A673 (cell line): ENCODE results near the gene ATP2B1. TPM values are rescaled to one million over a fixed set of nuclear protein-coding genes. Genes with fewer than 3 reads are reported as not detected.

Source experiments
- BruUV-seq: library from RNA; stranded (reverse); fragments of 400-500 nt; replicated peaks from 2 replicates; lab custom pipeline; 2021; lab: Mats Ljungman, UMichigan
- CTCF ChIA-PET: fragments of 300-600 bp; sonication (Branson Sonifier 250); formaldehyde crosslinking; loops from one replicate; lab custom pipeline; 2022; ENCODE audit warnings: antibody characterized with exemption; lab: Charles Lee
- POLR2A ChIA-PET: fragments of 300-600 bp; sonication (Branson Sonifier 250); formaldehyde crosslinking; loops from one replicate; lab custom pipeline; 2022; ENCODE audit warnings: antibody characterized with exemption; ENCODE audit not compliant: low non-redundant PET; lab: Charles Lee
- DNase-seq: peaks from one replicate; pipeline ENCODE4 v3.0.0-alpha.2; 2015; ENCODE audit warnings: low spot score
- H3K27ac ChIP-seq: fragments of 200-600 bp; sonication (generic); 2 replicates; pipeline ENCODE4 v1.5.1; 2016; ENCODE audit warnings: mixed run types, low read depth, mild to moderate bottlenecking, mixed read lengths, antibody characterized with exemption, low read length; ENCODE audit not compliant: poor library complexity, severe bottlenecking
- H3K27me3 ChIP-seq: fragments of 200-600 bp; sonication (generic); replicated peaks from 2 replicates; pipeline ENCODE4 v1.6.1; 2017; ENCODE audit warnings: mixed run types, low read depth, mild to moderate bottlenecking, mixed read lengths, antibody characterized with exemption, low read length; ENCODE audit not compliant: insufficient read depth, poor library complexity
- H3K36me3 ChIP-seq: fragments of 200-600 bp; sonication (generic); 2 replicates; pipeline ENCODE4 v1.6.1; 2016; ENCODE audit warnings: mixed run types, mild to moderate bottlenecking, mixed read lengths, antibody characterized with exemption, low read length; ENCODE audit not compliant: insufficient read depth, poor library complexity, severe bottlenecking
- H3K4me1 ChIP-seq: fragments of 200-600 bp; sonication (generic); 2 replicates; pipeline ENCODE4 v1.6.1; 2017; ENCODE audit warnings: mixed run types, mild to moderate bottlenecking, mixed read lengths, antibody characterized with exemption, low read length; ENCODE audit not compliant: insufficient read depth, poor library complexity, severe bottlenecking
- H3K4me3 ChIP-seq: fragments of 200-600 bp; sonication (generic); 2 replicates; pipeline ENCODE4 v1.5.1; 2016; ENCODE audit warnings: low read depth, mixed run types, mild to moderate bottlenecking, mixed read lengths, low read length; ENCODE audit not compliant: poor library complexity, severe bottlenecking
- H3K9me3 ChIP-seq: fragments of 200-600 bp; sonication (generic); 2 replicates; pipeline ENCODE4 v1.6.1; 2016; ENCODE audit warnings: mixed run types, low read depth, mild to moderate bottlenecking, mixed read lengths, antibody characterized with exemption, low read length; ENCODE audit not compliant: poor library complexity, severe bottlenecking
- EZH2 ChIP-seq: fragments of 200-600 bp; sonication (generic); IDR thresholded peaks from 2 replicates; pipeline ENCODE4 v1.6.1; 2017; ENCODE audit warnings: borderline replicate concordance, low read depth, mild to moderate bottlenecking, mixed read lengths, antibody characterized with exemption, low read length; ENCODE audit not compliant: poor library complexity, severe bottlenecking
- intact Hi-C: fragments of 100-400 bp; cut with micrococcal nuclease; formaldehyde crosslinking; loops from one replicate; pipeline ENCODE4 v1.10.0; 2022; ENCODE audit not compliant: unreplicated experiment
- total RNA-seq: library from RNA; stranded (reverse); gene quantifications from 2 replicates; pipeline ENCODE4 v1.2.3, GENCODE V29; 2021
- TF ChIP-seq, protein P1 (sequence below): fragments of 300-800, 200-600 bp; sonication (generic); conservative IDR thresholded peaks from 2 replicates; pipeline ENCODE4 v1.5.1; 2017; ENCODE audit warnings: low read depth, mild to moderate bottlenecking, antibody characterized with exemption, low read length, moderate library complexity, mixed read lengths

The ATP2B1 gene
- total RNA-seq, 1 experiment from 2014 or later: 44.2 TPM

DNA sequence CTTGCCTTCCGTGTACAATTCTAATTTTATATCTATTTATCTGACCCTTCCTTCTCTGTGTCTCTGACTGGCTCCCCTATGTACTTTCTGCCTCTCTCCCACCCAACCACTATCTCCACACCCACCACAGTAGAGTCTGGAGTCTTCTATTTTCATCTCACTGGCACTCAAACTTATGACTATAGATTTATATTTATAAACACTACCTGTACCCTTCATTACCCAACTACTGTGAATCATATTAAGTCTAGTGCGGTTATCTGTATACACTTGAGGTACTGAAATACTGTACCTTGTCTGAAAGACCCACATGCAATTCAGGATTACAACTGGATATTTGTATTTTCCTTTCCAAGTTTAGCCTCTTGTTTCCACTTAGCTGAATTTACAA is 36.1 kb downstream of the ATP2B1 start:
- H3K27ac ChIP-seq: no peak overlapping the region
- DNase-seq: no peak
- H3K36me3 ChIP-seq: no peaks in the 10 kb centered on the region
- H3K4me3 ChIP-seq: no peak overlapping the region
- H3K4me1 ChIP-seq: peaks cover 11% of the 10 kb centered on the region
- ChIA-PET CTCF (no interaction called here), POLR2A (no interaction called here)
- no peaks in the 10 kb centered on the region for H3K9me3 ChIP-seq
- no peaks in the 10 kb centered on the region for H3K27me3 ChIP-seq
- TF ChIP-seq, protein P1, sequence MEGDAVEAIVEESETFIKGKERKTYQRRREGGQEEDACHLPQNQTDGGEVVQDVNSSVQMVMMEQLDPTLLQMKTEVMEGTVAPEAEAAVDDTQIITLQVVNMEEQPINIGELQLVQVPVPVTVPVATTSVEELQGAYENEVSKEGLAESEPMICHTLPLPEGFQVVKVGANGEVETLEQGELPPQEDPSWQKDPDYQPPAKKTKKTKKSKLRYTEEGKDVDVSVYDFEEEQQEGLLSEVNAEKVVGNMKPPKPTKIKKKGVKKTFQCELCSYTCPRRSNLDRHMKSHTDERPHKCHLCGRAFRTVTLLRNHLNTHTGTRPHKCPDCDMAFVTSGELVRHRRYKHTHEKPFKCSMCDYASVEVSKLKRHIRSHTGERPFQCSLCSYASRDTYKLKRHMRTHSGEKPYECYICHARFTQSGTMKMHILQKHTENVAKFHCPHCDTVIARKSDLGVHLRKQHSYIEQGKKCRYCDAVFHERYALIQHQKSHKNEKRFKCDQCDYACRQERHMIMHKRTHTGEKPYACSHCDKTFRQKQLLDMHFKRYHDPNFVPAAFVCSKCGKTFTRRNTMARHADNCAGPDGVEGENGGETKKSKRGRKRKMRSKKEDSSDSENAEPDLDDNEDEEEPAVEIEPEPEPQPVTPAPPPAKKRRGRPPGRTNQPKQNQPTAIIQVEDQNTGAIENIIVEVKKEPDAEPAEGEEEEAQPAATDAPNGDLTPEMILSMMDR: no peak
- TF ChIP-seq EZH2: no peak
- no TSS peak for BruUV-seq
- intact Hi-C loops: no loop called here

DNA sequence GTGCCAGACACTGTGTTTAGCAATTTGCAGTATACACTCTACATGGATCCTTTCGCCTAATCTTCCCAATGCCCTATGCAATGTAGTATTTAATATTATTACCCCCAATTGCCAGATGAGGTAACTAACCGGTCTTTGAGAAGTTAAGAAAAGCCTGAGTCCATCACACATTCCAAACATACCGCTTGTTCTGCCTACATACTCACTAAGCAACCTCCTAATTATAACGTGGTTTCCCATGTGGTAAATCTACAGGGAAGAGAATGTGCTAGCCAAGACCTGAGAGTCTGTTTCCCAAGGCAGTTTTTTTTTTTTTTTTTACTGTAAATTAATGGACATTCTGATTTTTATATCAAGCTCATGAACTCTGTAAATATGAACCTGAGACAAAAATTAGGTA is 37.2 kb downstream of the ATP2B1 start:
- H3K9me3 ChIP-seq: no peaks in the 10 kb centered on the region
- H3K4me3 ChIP-seq: no peak overlapping the region
- H3K36me3 ChIP-seq: no peaks in the 10 kb centered on the region
- POLR2A ChIA-PET: no interaction called here
- no peak overlapping the region for H3K27ac ChIP-seq
- no peaks in the 10 kb centered on the region for H3K27me3 ChIP-seq
- no TSS peak for BruUV-seq
- intact Hi-C loops: no loop called here
- DNase-seq: peak; percentile 41
- CTCF ChIA-PET: no interaction called here
- H3K4me1 ChIP-seq: peaks cover 11% of the 10 kb centered on the region
- TF ChIP-seq, protein P1: no peak
- TF ChIP-seq EZH2: no peak

DNA sequence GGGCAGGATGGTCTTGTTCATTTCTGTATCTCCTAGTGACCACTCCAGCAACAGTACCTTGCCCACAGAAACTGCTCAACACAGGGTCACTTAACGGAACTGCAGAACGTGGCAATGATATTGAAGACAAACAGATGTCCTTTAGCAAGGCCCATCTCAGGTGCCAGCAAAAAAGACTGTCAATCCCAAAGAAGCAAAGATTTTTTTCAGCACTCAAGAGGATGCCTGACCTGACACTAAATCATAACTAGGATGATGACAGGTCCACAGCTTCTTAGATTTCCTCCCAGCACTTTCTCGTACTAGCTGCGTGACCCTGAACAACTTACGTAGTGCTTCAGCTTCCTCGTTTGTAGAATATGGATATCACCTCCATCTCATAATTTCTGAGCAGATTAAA is 39.4 kb downstream of the ATP2B1 start:
- Histone ChIP-seq H3K36me3 (no peaks in the 10 kb centered on the region), H3K27me3 (no peaks in the 10 kb centered on the region), H3K9me3 (no peaks in the 10 kb centered on the region), H3K4me3 (no peak overlapping the region), H3K27ac (no peak overlapping the region), H3K4me1 (peaks cover 6% of the 10 kb centered on the region)
- intact Hi-C loops: no loop called here
- ChIA-PET POLR2A (no interaction called here), CTCF (no interaction called here)
- no peak for TF ChIP-seq EZH2
- TF ChIP-seq, protein P1: no peak
- DNase-seq: no peak
- no TSS peak for BruUV-seq
